ENCODE results near the gene MUCL3. TPM values are rescaled to one million over a fixed set of nuclear protein-coding genes. Genes with fewer than 3 reads are reported as not detected.

Gene MUCL3
- total RNA-seq, 1 donor from 2014 or later: 0.05 TPM

- Mint-ChIP-seq H3K4me3 (ENCODE audit: low read depth) (no peak overlapping the region), H3K27ac (no peak overlapping the region), H3K27me3 (peaks cover 17% of the 10 kb centered on the region), H3K36me3 (ENCODE audit: insufficient read depth) (no peaks in the 10 kb centered on the region), H3K9me3 (ENCODE audit: low read depth) (no peaks in the 10 kb centered on the region), H3K4me1 (ENCODE audit: low read depth) (peaks cover 8% of the 10 kb centered on the region)
- TF ChIP-seq CTCF (IDR thresholded peaks at IDR 0.05; ENCODE audit: unreplicated experiment): no peak
- DNase-seq (ENCODE audit: low spot score, unreplicated experiment): no peak
Observed at GRCh38 chr6:30944051-30944450, 3.3 kb downstream of the MUCL3 start.

GRCh38 chr6:30945281-30945680 is 4.5 kb downstream of the MUCL3 start:
- Mint-ChIP-seq H3K4me1 (ENCODE audit: low read depth) (peaks cover 5% of the 10 kb centered on the region), H3K27me3 (peaks cover 19% of the 10 kb centered on the region), H3K9me3 (ENCODE audit: low read depth) (no peaks in the 10 kb centered on the region), H3K4me3 (ENCODE audit: low read depth) (no peak overlapping the region), H3K36me3 (ENCODE audit: insufficient read depth) (no peaks in the 10 kb centered on the region), H3K27ac (no peak overlapping the region)
- no peak for TF ChIP-seq CTCF (IDR thresholded peaks at IDR 0.05; ENCODE audit: unreplicated experiment)
- DNase-seq (ENCODE audit: low spot score, unreplicated experiment): no peak

GRCh38 chr6:30947231-30947630 is 6.5 kb downstream of the MUCL3 start:
- Mint-ChIP-seq H3K9me3 (ENCODE audit: low read depth) (peaks cover 3% of the 10 kb centered on the region), H3K4me1 (ENCODE audit: low read depth) (peaks cover 3% of the 10 kb centered on the region), H3K27ac (no peak overlapping the region), H3K36me3 (ENCODE audit: insufficient read depth) (no peaks in the 10 kb centered on the region), H3K27me3 (peaks cover 31% of the 10 kb centered on the region), H3K4me3 (ENCODE audit: low read depth) (no peak overlapping the region)
- DNase-seq (ENCODE audit: low spot score, unreplicated experiment): no peak
- TF ChIP-seq CTCF (IDR thresholded peaks at IDR 0.05; ENCODE audit: unreplicated experiment): no peak

- no peak for DNase-seq (ENCODE audit: low spot score, unreplicated experiment)
- Mint-ChIP-seq H3K36me3 (ENCODE audit: insufficient read depth) (no peaks in the 10 kb centered on the region), H3K4me3 (ENCODE audit: low read depth) (no peak overlapping the region), H3K4me1 (ENCODE audit: low read depth) (no peaks in the 10 kb centered on the region), H3K27me3 (peaks cover 42% of the 10 kb centered on the region), H3K9me3 (ENCODE audit: low read depth) (peaks cover 3% of the 10 kb centered on the region), H3K27ac (no peak overlapping the region)
- TF ChIP-seq CTCF (IDR thresholded peaks at IDR 0.05; ENCODE audit: unreplicated experiment): no peak
Observed at GRCh38 chr6:30948811-30949210, 8.0 kb downstream of the MUCL3 start.

GRCh38 chr6:30951907-30952469 is 11.2 kb downstream of the MUCL3 start:
- H3K4me3 Mint-ChIP-seq (ENCODE audit: low read depth): no peak overlapping the region
- peaks cover 3% of the 10 kb centered on the region for H3K4me1 Mint-ChIP-seq (ENCODE audit: low read depth)
- peaks cover 3% of the 10 kb centered on the region for H3K9me3 Mint-ChIP-seq (ENCODE audit: low read depth)
- H3K27ac Mint-ChIP-seq: no peak overlapping the region
- H3K36me3 Mint-ChIP-seq (ENCODE audit: insufficient read depth): no peaks in the 10 kb centered on the region
- peaks cover 71% of the 10 kb centered on the region for H3K27me3 Mint-ChIP-seq
- no peak for TF ChIP-seq CTCF (IDR thresholded peaks at IDR 0.05; ENCODE audit: unreplicated experiment)
- DNase-seq (ENCODE audit: low spot score, unreplicated experiment): no peak

Measured in progenitor cell of endocrine pancreas (in vitro differentiated cells).